Stimulated activated CD4-positive, alpha-beta T cell treated with anti-CD3 and anti-CD28 coated beads, Interleukin-1b, Interleukin-23, amount 100 ng/mL, for 4 hours (primary cell): ENCODE results near the gene TRIM69.

Source experiments
- DNase-seq, 2 donors: peaks; one replicate each; pipeline ENCODE4 v3.0.0-alpha.2; 2020; ENCODE audit warnings: low read depth in 2 of 2

TRIM69 gene

GRCh38 chr15:44808557-44808956, 72.2 kb downstream of the TRIM69 start:
- DNase-seq, result no peak

- DNase-seq, result no peak
Measured at GRCh38 chr15:44810237-44810636, 73.9 kb downstream of the TRIM69 start.

- no peak for DNase-seq
Measured at GRCh38 chr15:44811337-44811736, 75.0 kb downstream of the TRIM69 start.

GRCh38 chr15:44812029-44812517, 75.7 kb downstream of the TRIM69 start:
- DNase-seq, result no peak

GRCh38 chr15:44813231-44813630, 76.9 kb downstream of the TRIM69 start:
- DNase-seq, result no peak
